ENCODE measurements around the gene MSI1. TPM values are rescaled to one million over a fixed set of nuclear protein-coding genes. Genes with fewer than 3 reads are reported as not detected.

MSI1 gene
- total RNA-seq, result 0.11 TPM in 1 of 2 replicates, not detected in the other

DNA sequence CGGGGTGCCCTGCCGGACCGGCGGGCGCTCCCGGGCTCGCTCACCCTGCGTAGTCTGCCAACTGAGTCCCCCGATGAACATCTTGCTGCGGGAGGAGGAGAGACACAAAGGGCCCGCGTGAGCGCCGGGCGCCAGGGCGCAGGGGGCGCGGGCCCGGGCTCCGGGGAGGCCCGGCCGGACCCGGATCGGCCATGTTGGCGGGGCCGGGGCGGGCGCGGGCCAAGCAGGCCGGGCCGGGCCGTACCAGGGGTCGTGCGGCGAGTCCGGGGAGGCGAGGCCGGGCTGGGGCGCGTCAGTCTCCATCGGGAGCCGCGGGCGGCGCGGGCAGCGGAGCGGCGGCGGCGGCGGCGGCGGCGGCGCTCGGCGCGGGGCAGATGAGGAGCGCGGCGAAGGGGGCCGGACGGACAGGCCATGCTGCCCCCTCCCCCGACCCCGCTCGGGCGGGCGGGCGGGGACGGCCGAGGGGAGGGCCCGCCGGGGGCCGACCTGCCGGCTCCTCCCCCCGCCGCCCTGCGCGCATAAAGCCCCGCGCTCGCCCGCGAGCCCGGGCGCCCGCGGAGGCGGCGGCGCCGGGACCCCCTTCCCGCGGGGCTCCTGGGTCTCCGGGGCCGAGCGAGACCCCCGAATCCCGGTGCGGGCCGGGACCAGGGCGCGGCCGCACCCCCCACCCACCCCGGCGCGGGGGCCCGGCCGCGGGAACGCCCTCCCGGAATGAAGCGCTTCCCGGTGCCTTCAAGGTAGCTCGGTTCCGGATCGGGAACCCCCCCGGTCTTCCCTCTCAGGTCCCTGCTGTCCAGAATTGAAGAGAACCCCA is at the start of gene MSI1:
Gene MSI1, minus strand, starts transcription at position 376 of the 814 bp plus-strand sequence. Its CDS starts 73 bp downstream, at position 303.

DNA sequence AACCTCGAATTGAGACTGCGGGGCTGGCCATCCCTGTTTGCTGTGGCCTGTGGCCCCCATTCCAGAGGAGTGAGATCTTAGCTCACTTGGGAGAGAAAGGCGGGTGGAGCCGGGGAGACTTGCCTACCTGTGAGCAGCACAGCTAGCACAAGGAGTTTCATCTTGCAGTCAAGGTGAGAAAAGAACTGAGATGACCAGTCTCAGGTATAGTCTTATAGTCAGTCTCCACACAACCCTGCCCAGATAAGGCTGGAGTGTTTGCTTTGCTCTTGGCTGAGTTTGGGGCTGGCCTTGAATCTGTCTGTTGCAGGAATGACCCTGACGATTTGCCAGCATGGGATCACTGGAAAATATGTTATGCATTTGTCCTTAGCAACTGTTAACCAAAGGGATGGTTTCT is 41.4 kb downstream of the MSI1 start, which contains the start of gene PLA2G1B:
Gene PLA2G1B, minus strand, starts transcription at position 187 of the 400 bp plus-strand sequence. Its CDS starts 26 bp downstream, at position 161.

DNA sequence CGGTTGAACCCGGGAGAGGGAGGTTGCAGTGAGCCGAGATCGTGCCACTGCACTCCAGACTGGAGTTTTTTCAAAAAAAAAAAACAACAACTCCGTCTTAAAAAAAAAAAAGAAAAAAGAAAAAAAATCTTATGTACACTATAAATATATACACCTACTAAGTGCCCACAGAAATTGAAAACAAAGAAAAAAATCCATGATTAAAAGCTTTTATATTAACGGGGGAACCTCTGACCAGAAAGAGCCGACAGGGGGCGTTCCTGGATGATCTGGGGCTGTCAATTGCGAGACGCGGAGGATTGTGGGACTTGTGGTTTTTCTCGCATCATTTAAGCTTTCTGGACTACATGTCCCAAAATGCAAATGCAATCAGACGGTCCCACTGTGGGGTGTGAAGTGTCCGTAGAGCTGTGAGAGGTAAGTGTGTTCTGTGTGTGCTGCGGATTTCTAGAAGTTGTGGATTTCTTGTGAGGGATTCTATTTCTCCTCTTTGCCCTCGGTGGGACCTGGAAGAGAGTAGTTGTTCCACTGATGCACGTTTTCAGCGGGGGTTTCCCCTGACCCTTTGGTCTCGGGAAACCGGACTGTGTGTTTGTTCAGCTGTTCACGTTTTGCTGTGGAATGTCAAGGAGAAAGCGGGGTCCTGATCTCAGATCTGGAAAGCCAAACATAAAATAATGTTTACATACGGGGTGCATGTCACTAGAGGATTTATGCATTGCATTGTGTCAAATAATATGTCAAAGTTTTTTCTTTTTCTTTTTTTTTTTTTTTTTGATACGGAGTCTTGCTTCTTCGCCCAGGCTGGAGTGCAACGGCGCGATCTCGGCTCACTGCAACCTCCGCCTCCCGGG is 66.8 kb downstream of the MSI1 start, which contains the start of gene SIRT4:
Gene SIRT4, plus strand, starts transcription at position 360 of the 854 bp plus-strand sequence. CDS start 1,241 bp downstream, outside the sequence.

DNA sequence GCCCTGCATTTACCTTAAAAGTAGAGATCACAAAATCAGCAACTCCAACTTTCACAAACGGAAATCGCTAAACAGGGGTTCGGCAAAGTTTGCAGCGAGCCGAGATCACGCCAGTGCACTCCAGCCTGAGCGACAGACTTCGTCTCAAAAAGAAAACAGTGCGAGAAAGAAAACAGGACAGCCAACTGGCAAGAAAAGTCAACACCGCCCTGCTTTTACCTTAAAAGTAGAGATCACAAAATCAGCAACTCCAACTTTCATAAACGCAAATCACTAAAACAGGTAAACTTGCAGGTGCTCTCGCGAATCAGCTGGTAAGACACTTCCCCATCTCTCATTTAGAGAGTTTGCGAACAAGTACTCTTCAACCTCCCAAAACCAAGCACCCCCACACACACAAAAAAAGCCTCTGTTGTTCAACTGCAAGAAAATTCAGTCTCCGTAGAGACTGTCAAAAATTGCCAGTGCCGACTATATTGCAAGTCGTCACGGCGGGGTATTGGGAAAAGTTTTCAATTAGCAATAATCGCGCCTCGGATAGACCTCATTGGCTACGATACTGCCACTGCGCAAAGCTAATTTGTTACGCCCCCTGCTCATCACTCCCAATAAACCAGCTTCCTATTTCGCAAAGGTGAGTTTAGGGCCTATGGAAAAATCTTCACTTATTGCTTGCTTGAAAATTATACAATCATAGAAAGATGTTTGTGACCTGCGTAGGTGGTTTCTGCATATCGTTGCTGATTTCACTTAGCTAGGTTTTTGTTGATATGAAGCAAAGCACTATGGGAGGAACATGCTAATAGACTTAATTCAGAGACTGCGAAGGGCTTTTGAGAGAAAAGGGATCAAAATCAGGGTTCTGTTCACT is 76.1 kb downstream of the MSI1 start, which contains the start of gene RNU4-1:
Gene RNU4-1, minus strand, starts transcription at position 577 of the 871 bp plus-strand sequence.

Other genes with a start within 250 kb of the MSI1 start
- gene GCN1, start 174.4 kb downstream of the MSI1 start, total RNA-seq, result 118 and 131 TPM in 2 replicates
- gene RPLP0, start 168.1 kb downstream of the MSI1 start, total RNA-seq, result 3,461 and 4,144 TPM in 2 replicates
- gene PXN, start 103.4 kb downstream of the MSI1 start, total RNA-seq, result 35.5 and 74.6 TPM in 2 replicates
- under 0.01 and 1,000 TPM in 2 replicates for gene RNU4-2, start 77.3 kb downstream of the MSI1 start, total RNA-seq
- gene RNU4-1, start 75.9 kb downstream of the MSI1 start, total RNA-seq, result under 0.01 and 1,458 TPM in 2 replicates
- 0.66 and 2.4 TPM in 2 replicates for gene SIRT4, start 66.8 kb downstream of the MSI1 start, total RNA-seq
- not detected in 2 replicates for gene PLA2G1B, start 41.4 kb downstream of the MSI1 start, total RNA-seq
- gene COX6A1, start 68.9 kb upstream of the MSI1 start, total RNA-seq, result 464 and 504 TPM in 2 replicates
- 20.4 and 21.9 TPM in 2 replicates for gene TRIAP1, start 77.2 kb upstream of the MSI1 start, total RNA-seq
- gene GATC, start 77.3 kb upstream of the MSI1 start, total RNA-seq, result 20.5 and 24.0 TPM in 2 replicates
- 207 and 311 TPM in 2 replicates for gene SRSF9, start 100.6 kb upstream of the MSI1 start, total RNA-seq
- gene DYNLL1, start 126.9 kb upstream of the MSI1 start, total RNA-seq, result 258 and 322 TPM in 2 replicates
- 28.9 and 34.3 TPM in 2 replicates for gene COQ5, start 160.0 kb upstream of the MSI1 start, total RNA-seq
- 133 and 137 TPM in 2 replicates for gene RNF10, start 165.2 kb upstream of the MSI1 start, total RNA-seq
- 41.0 and 63.3 TPM in 2 replicates for gene POP5, start 212.2 kb upstream of the MSI1 start, total RNA-seq